H9 (cell line): ENCODE data around the gene GNA12. TPM values are rescaled to one million over a fixed set of nuclear protein-coding genes. Genes with fewer than 3 reads are reported as not detected.

ENCODE experiments used
- DNase-seq: peaks from one replicate; pipeline ENCODE4 v3.0.0-alpha.2; 2017
- H2AFZ ChIP-seq: one replicate; pipeline ENCODE4 v1.6.1; 2013; ENCODE audit warnings: mild to moderate bottlenecking, low read length, control low read depth, moderate library complexity
- H2AK5ac ChIP-seq: 2 replicates; pipeline ENCODE4 v1.6.1; 2013; ENCODE audit warnings: low read length, control low read depth, mixed read lengths; ENCODE audit not compliant: insufficient read length
- H2BK120ac ChIP-seq: one replicate; pipeline ENCODE4 v1.6.1; 2013; ENCODE audit warnings: low read depth, mild to moderate bottlenecking, low read length, control low read depth, inconsistent platforms; ENCODE audit not compliant: poor library complexity, severe bottlenecking
- H2BK12ac ChIP-seq: 2 replicates; pipeline ENCODE4 v1.6.1; 2013; ENCODE audit warnings: low read length, control low read depth, mixed read lengths, low read depth; ENCODE audit not compliant: insufficient read length
- H2BK15ac ChIP-seq: 2 replicates; pipeline ENCODE4 v1.6.1; 2013; ENCODE audit warnings: low read depth, low read length, control low read depth
- H2BK20ac ChIP-seq: one replicate; pipeline ENCODE4 v1.6.1; 2013; ENCODE audit warnings: low read depth, mild to moderate bottlenecking, low read length, control low read depth, inconsistent platforms; ENCODE audit not compliant: poor library complexity, severe bottlenecking
- H2BK5ac ChIP-seq: 2 replicates; pipeline ENCODE4 v1.6.1; 2013; ENCODE audit warnings: low read length, control low read depth, mixed read lengths; ENCODE audit not compliant: insufficient read length
- H3K14ac ChIP-seq: 2 replicates; pipeline ENCODE4 v1.6.1; 2013; ENCODE audit warnings: low read length, control low read depth; ENCODE audit not compliant: insufficient read depth
- H3K18ac ChIP-seq: 2 replicates; pipeline ENCODE4 v1.6.1; 2013; ENCODE audit warnings: low read depth, mild to moderate bottlenecking, mixed read lengths, low read length, control low read depth; ENCODE audit not compliant: insufficient read length
- H3K23ac ChIP-seq: 2 replicates; pipeline ENCODE4 v1.6.1; 2013; ENCODE audit warnings: low read length, control low read depth, mixed read lengths, low read depth; ENCODE audit not compliant: insufficient read length
- H3K23me2 ChIP-seq: 2 replicates; pipeline ENCODE4 v1.6.1; 2013; ENCODE audit warnings: low read depth, mild to moderate bottlenecking, mixed read lengths, low read length, control low read depth; ENCODE audit not compliant: insufficient read length, poor library complexity, severe bottlenecking
- H3K27ac ChIP-seq: 2 replicates; pipeline ENCODE4 v1.5.1; 2013; ENCODE audit warnings: low read length, control low read depth, mixed read lengths, low read depth; ENCODE audit not compliant: insufficient read length
- H3K27me3 ChIP-seq: 2 replicates; pipeline ENCODE4 v1.6.1; 2013; ENCODE audit warnings: low read length, control low read depth, inconsistent platforms; ENCODE audit not compliant: insufficient read depth
- H3K4ac ChIP-seq: 2 replicates; pipeline ENCODE4 v1.6.1; 2013; ENCODE audit warnings: low read depth, mild to moderate bottlenecking, control low read depth, inconsistent platforms, low read length, moderate library complexity
- H3K4me1 ChIP-seq: 2 replicates; pipeline ENCODE4 v1.6.1; 2013; ENCODE audit warnings: low read length, control low read depth, inconsistent platforms; ENCODE audit not compliant: insufficient read depth
- H3K4me2 ChIP-seq: 2 replicates; pipeline ENCODE4 v1.6.1; 2013; ENCODE audit warnings: low read length, control low read depth, mixed read lengths; ENCODE audit not compliant: insufficient read length, insufficient read depth
- H3K56ac ChIP-seq: 2 replicates; pipeline ENCODE4 v1.6.1; 2013; ENCODE audit warnings: low read depth, mild to moderate bottlenecking, mixed read lengths, low read length, control low read depth; ENCODE audit not compliant: insufficient read length
- H3K79me1 ChIP-seq: 2 replicates; pipeline ENCODE4 v1.6.1; 2013; ENCODE audit warnings: low read depth, mild to moderate bottlenecking, moderate library complexity, low read length, control low read depth, inconsistent platforms; ENCODE audit not compliant: insufficient read depth, poor library complexity, severe bottlenecking
- H3K79me2 ChIP-seq: 2 replicates; pipeline ENCODE4 v1.6.1; 2013; ENCODE audit warnings: low read length, control low read depth, inconsistent platforms; ENCODE audit not compliant: insufficient read depth
- H3K9ac ChIP-seq: 2 replicates; pipeline ENCODE4 v1.6.1; 2013; ENCODE audit warnings: low read length, control low read depth, mixed read lengths; ENCODE audit not compliant: insufficient read length; ENCODE audit errors: extremely low read depth
- H3K9me3 ChIP-seq: one replicate; pipeline ENCODE4 v1.6.1; 2013; ENCODE audit warnings: low read depth, low read length, inconsistent platforms; ENCODE audit not compliant: control insufficient read depth
- H3T11ph ChIP-seq: one replicate; pipeline ENCODE4 v1.6.1; 2013; ENCODE audit warnings: mild to moderate bottlenecking, low read length, control low read depth, inconsistent platforms
- H4K20me1 ChIP-seq: one replicate; pipeline ENCODE4 v1.6.1; 2013; ENCODE audit not compliant: control insufficient read depth, insufficient read length, insufficient read depth
- H4K5ac ChIP-seq: 2 replicates; pipeline ENCODE4 v1.6.1; 2013; ENCODE audit warnings: low read depth, mild to moderate bottlenecking, mixed read lengths, low read length, control low read depth; ENCODE audit not compliant: insufficient read length
- H4K8ac ChIP-seq: replicated peaks from 2 replicates; pipeline ENCODE4 v1.6.1; 2013; ENCODE audit warnings: low read length, control low read depth, mixed read lengths, low read depth; ENCODE audit not compliant: insufficient read length
- H4K91ac ChIP-seq: 2 replicates; pipeline ENCODE4 v1.6.1; 2013; ENCODE audit warnings: low read depth, mild to moderate bottlenecking, moderate library complexity, mixed read lengths, low read length, control low read depth; ENCODE audit not compliant: insufficient read length
- H3K27ac Mint-ChIP-seq, 3 experiments: 2 replicates in 2 of 3; 3 replicates in 1 of 3; pipeline ENCODE4 v1.8.0; 2020 to 2021; ENCODE audit warnings: mixed read lengths in 3 of 3, mild to moderate bottlenecking in 1 of 3, moderate library complexity in 1 of 3
- H3K27me3 Mint-ChIP-seq: 2 replicates; pipeline ENCODE4 v1.8.0; 2021; ENCODE audit warnings: low read depth, mild to moderate bottlenecking, moderate library complexity, mixed read lengths
- H3K36me3 Mint-ChIP-seq, 3 experiments: 2 replicates in 2 of 3; 3 replicates in 1 of 3; pipeline ENCODE4 v1.8.0; 2020 to 2021; ENCODE audit warnings: low read depth in 3 of 3, mixed read lengths in 3 of 3; ENCODE audit not compliant: insufficient read depth in 1 of 3
- H3K4me1 Mint-ChIP-seq, 2 experiments: 2 replicates each; pipeline ENCODE4 v1.8.0; 2020; ENCODE audit warnings: mixed read lengths in 2 of 2
- H3K4me3 Mint-ChIP-seq, 2 experiments: 2 replicates in 1 of 2; 3 replicates in 1 of 2; pipeline ENCODE4 v1.8.0; 2020 to 2021; ENCODE audit warnings: mild to moderate bottlenecking in 2 of 2, mixed read lengths in 2 of 2, moderate library complexity in 1 of 2
- H3K9me3 Mint-ChIP-seq, 2 experiments: 2 replicates in 1 of 2; 3 replicates in 1 of 2; pipeline ENCODE4 v1.8.0; 2020; ENCODE audit warnings: mild to moderate bottlenecking in 2 of 2, mixed read lengths in 2 of 2, moderate library complexity in 1 of 2
- CTCF ChIP-seq: fragments of 200-600 bp; sonication (generic); conservative IDR thresholded peaks from 3 replicates; pipeline ENCODE4 v1.8.0; 2021; ENCODE audit warnings: antibody characterized with exemption, mild to moderate bottlenecking
- WGBS: extraction: QIAGEN DNeasy Blood & Tissue Kit; methylation state at CpG from one replicate; pipeline ENCODE4 v1.1.7; 2013; ENCODE audit warnings: missing lambda C conversion rate, low lambda C conversion rate, mixed read lengths; ENCODE audit not compliant: insufficient read length; ENCODE audit errors: extremely low coverage; 5-methylcytosine and 5-hydroxymethylcytosine counted together
- total RNA-seq: library from RNA; stranded (reverse); gene quantifications from 2 replicates; pipeline ENCODE4 v1.2.1, GENCODE V29; 2021

The GNA12 gene
- total RNA-seq, 1 experiment from 2014 or later, result 60.2 TPM

GRCh38 chr7:2872296-2872874 lies 28.3 kb upstream of the GNA12 start:
- Histone ChIP-seq H3K4me1 (peaks cover 4% of the 10 kb centered on the region; the same call in 1 of the 2 replicates), H4K20me1 (no peaks in the 10 kb centered on the region), H4K5ac (no peak overlapping the region), H3K23ac (no peak overlapping the region), H2BK5ac (no peak overlapping the region), H4K8ac (no peak overlapping the region), H2BK120ac (no peak overlapping the region), H3K79me1 (no peaks in the 10 kb centered on the region), H2AFZ (no peak overlapping the region), H3K18ac (no peak overlapping the region), H3K23me2 (no peaks in the 10 kb centered on the region), H3K4me2 (no peak overlapping the region), H3K56ac (no peak overlapping the region), H2AK5ac (no peak overlapping the region), H3K9me3 (no peaks in the 10 kb centered on the region), H3K27me3 (no peaks in the 10 kb centered on the region), H3K14ac (no peak overlapping the region), H3T11ph (no peak overlapping the region), H3K4ac (no peak overlapping the region), H3K79me2 (no peaks in the 10 kb centered on the region), H3K27ac (no peak overlapping the region), H3K9ac (no peak overlapping the region), H2BK20ac (no peak overlapping the region), H2BK12ac (no peak overlapping the region), H4K91ac (no peak overlapping the region), H2BK15ac (no peak overlapping the region)
- H3K27me3 Mint-ChIP-seq, result no peaks in the 10 kb centered on the region
- TF ChIP-seq CTCF, result no peak
- no peaks in the 10 kb centered on the region for H3K36me3 Mint-ChIP-seq
- peaks cover 20 to 44% of the 10 kb centered on the region in 2 experiments for H3K4me1 Mint-ChIP-seq
- H3K4me3 Mint-ChIP-seq, result no peak overlapping the region
- peak overlapping the region in 2 of 3 experiments; percentile 17 to 60; a peak in 2 of 7 replicates for H3K27ac Mint-ChIP-seq
- H3K9me3 Mint-ChIP-seq, result no peaks in the 10 kb centered on the region; a peak in 1 of 5 replicates
- DNase-seq, result no peak
- WGBS, result no CpG with 5 or more reads among the region's 10 CpGs
